Uterus (tissue), 4 donors: ENCODE results near the gene LRCOL1. TPM values are rescaled to one million over a fixed set of nuclear protein-coding genes. Genes with fewer than 3 reads are reported as not detected.

ENCODE experiments used
- DNase-seq, 2 donors: peaks; one replicate each; pipeline ENCODE4 v3.0.0-alpha.2; 2019 to 2020
- H3K27ac ChIP-seq, 2 donors: fragments of 200-600 bp; sonication (generic); 1 replicate in 1 of 2; 2 replicates in 1 of 2; pipeline ENCODE4 v1.5.1; 2016 to 2018
- H3K27me3 ChIP-seq, 2 donors: fragments of 200-600 bp; sonication (generic); one replicate each; pipeline ENCODE4 v1.5.1; 2018 to 2019; ENCODE audit warnings: control low read depth in 1 of 2
- H3K36me3 ChIP-seq, 2 donors: fragments of 200-600 bp; sonication (generic); one replicate each; pipeline ENCODE4 v1.5.1; 2019; ENCODE audit warnings: control low read depth in 1 of 2
- H3K4me1 ChIP-seq, 2 donors: fragments of 200-600 bp; sonication (generic); one replicate each; pipeline ENCODE4 v1.5.1; 2018 to 2019; ENCODE audit warnings: control low read depth in 1 of 2
- H3K4me3 ChIP-seq, 2 donors: fragments of 200-600 bp; sonication (generic); 1 replicate in 1 of 2; 2 replicates in 1 of 2; pipeline ENCODE4 v1.5.1; 2018 to 2019; ENCODE audit warnings: mild to moderate bottlenecking in 1 of 2
- H3K9me3 ChIP-seq, 2 donors: fragments of 200-600 bp; sonication (generic); one replicate each; pipeline ENCODE4 v1.5.1; 2019; ENCODE audit warnings: control low read depth in 1 of 2
- POLR2A ChIP-seq, 2 donors: fragments of 450-650 bp; IDR thresholded peaks; one replicate each; pipeline ENCODE4 v1.6.1; 2016; ENCODE audit warnings: antibody characterized with exemption in 2 of 2, mild to moderate bottlenecking in 1 of 2, moderate library complexity in 1 of 2
- intact Hi-C: fragments of 100-400 bp; cut with DNase I; formaldehyde crosslinking; loops from one replicate; pipeline ENCODE4 v1.15.1; 2023; ENCODE audit warnings: low total_unique reads
- total RNA-seq, 4 donors: library from RNA; depleted of rRNA in 3 of 4; stranded (reverse); fragments of >200 nt in 3 of 4; gene quantifications; one replicate each; pipeline versions ENCODE4 v1.1.0 to v1.2.4, GENCODE V29; 2014 to 2023
- TF ChIP-seq, protein P1 (sequence below), 4 experiments: fragments of 200-600 bp in 2 of 4; fragments of 450-650 bp in 2 of 4; sonication (generic) in 2 of 4; IDR thresholded peaks; one replicate each; pipeline ENCODE4 v1.5.1; 2016 to 2019; ENCODE audit warnings: antibody characterized with exemption in 4 of 4, mild to moderate bottlenecking in 2 of 4, moderate library complexity in 1 of 4
- donor health status: DM: yes; HTN: yes; CAD: no.

LRCOL1 gene
- total RNA-seq, 4 donors from 2014 or later: 0.79 to 7.1 (median 1.5) TPM; not detected in 1

DNA sequence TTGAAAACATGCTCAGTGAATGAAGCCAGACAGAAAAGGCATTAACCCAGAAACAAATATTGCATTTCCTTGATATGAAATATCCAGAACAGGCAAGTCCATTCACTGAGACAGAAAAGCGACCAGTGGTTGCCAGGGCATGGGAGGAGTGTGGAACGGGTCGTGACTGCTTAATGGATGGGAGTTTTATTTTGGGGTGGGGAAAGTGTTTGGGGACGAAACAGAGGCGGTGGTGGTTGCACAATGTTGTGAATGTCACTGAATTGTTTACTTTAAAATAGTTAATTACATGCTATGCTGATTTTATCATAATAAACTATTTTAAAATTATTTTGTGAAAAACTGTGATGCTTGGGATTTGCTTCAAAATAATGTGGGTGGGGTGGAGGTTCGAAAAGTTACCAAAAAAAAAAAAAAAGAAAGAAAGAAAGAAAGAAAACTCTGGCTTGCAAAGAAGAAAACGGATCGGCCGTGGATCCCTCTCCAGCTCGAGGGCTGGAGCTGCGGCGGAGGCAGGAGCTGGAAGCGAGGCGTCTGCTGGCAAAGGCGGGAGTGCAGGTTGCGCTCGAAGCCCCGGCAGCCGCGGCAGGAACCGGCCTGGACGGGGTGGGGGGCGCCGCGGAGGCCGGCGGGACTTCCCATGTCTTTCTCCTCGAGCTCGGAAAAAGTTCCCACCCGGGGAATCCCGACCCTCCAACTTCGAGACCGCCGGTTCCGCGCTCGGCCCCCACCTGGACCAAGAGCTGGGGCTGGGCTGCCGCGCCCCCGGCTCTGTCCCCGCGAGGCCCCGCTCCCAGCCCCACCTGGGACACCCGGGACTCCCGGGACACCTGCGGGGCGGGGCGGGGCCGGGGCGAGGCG, 7.7 kb upstream of the LRCOL1 start:
- Histone ChIP-seq H3K4me3 (no peak overlapping the region), H3K4me1 (peaks cover 4 to 12% of the 10 kb centered on the region in 2 donors), H3K27me3 (peaks cover 18 to 34% of the 10 kb centered on the region in 2 donors), H3K36me3 (no peaks in the 10 kb centered on the region), H3K27ac (no peak overlapping the region), H3K9me3 (peaks cover 0 to 22% of the 10 kb centered on the region in 2 donors)
- intact Hi-C loops: no loop called here
- TF ChIP-seq, protein P1, sequence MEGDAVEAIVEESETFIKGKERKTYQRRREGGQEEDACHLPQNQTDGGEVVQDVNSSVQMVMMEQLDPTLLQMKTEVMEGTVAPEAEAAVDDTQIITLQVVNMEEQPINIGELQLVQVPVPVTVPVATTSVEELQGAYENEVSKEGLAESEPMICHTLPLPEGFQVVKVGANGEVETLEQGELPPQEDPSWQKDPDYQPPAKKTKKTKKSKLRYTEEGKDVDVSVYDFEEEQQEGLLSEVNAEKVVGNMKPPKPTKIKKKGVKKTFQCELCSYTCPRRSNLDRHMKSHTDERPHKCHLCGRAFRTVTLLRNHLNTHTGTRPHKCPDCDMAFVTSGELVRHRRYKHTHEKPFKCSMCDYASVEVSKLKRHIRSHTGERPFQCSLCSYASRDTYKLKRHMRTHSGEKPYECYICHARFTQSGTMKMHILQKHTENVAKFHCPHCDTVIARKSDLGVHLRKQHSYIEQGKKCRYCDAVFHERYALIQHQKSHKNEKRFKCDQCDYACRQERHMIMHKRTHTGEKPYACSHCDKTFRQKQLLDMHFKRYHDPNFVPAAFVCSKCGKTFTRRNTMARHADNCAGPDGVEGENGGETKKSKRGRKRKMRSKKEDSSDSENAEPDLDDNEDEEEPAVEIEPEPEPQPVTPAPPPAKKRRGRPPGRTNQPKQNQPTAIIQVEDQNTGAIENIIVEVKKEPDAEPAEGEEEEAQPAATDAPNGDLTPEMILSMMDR (IDR thresholded peaks at IDR 0.05): no peak
- TF ChIP-seq POLR2A (IDR thresholded peaks at IDR 0.05): no peak
- no peak for DNase-seq

DNA sequence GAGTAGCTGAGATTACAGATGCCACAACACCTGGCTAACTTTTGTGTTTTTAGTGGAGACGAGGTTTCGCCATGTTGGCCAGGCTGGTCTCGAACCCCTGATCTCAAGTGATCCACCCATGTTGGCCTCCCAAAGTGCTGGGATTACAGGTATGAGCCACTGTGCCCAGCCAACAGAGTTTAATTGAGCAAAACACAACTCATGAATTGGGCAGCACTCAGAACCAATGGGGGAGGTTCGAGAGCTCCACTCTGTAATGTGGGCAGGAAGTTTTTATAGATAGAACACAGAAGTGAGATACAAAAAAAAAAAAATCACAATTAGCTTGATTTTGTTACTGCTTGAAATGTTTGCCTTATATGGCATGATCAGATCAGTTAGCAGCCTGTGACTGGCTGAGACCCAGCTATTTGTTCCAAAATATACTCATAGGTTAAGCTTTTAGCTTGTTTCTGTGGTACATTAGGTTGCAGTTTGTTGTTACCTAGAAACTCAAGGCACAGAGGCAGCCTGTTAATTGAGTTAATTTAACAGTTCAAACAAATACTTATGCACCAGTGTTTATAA, 6.8 kb upstream of the LRCOL1 start:
- Histone ChIP-seq H3K9me3 (peaks cover 0 to 22% of the 10 kb centered on the region in 2 donors), H3K27me3 (peaks cover 18 to 34% of the 10 kb centered on the region in 2 donors), H3K4me3 (no peak overlapping the region), H3K36me3 (no peaks in the 10 kb centered on the region), H3K4me1 (peaks cover 0 to 8% of the 10 kb centered on the region in 2 donors), H3K27ac (no peak overlapping the region)
- TF ChIP-seq, protein P1 (IDR thresholded peaks at IDR 0.05): no peak
- TF ChIP-seq POLR2A (IDR thresholded peaks at IDR 0.05): no peak
- DNase-seq: no peak
- intact Hi-C loops: no loop called here

DNA sequence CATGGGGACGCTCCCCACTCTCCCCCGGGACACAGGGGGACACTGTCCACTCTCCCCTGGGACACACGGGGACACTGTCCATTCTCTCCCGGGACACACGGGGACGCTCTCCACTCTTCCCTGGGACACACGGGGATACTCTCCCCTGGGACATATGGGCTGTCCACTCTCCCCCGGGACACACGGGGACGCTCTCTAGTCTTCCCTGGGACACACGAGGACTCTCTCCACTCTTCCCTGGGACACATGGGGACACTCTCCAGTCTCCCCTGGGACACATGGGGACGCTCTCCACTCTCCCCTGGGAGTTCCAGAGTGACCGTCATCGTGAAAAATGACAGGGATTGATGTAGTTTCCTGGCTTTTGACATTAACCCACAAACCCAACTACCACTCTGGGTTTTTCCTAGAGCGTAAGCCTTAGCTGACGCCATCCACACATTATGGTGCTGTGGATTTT, 5.2 kb upstream of the LRCOL1 start:
- intact Hi-C loops: no loop called here
- H3K36me3 ChIP-seq: no peaks in the 10 kb centered on the region
- no peak for DNase-seq
- H3K9me3 ChIP-seq: peaks cover 0 to 22% of the 10 kb centered on the region in 2 donors
- peaks cover 18 to 34% of the 10 kb centered on the region in 2 donors for H3K27me3 ChIP-seq
- H3K4me1 ChIP-seq: peaks cover 0 to 11% of the 10 kb centered on the region in 2 donors
- TF ChIP-seq, protein P1 (IDR thresholded peaks at IDR 0.05): no peak
- no peak for TF ChIP-seq POLR2A (IDR thresholded peaks at IDR 0.05)
- no peak overlapping the region for H3K27ac ChIP-seq
- no peak overlapping the region for H3K4me3 ChIP-seq

DNA sequence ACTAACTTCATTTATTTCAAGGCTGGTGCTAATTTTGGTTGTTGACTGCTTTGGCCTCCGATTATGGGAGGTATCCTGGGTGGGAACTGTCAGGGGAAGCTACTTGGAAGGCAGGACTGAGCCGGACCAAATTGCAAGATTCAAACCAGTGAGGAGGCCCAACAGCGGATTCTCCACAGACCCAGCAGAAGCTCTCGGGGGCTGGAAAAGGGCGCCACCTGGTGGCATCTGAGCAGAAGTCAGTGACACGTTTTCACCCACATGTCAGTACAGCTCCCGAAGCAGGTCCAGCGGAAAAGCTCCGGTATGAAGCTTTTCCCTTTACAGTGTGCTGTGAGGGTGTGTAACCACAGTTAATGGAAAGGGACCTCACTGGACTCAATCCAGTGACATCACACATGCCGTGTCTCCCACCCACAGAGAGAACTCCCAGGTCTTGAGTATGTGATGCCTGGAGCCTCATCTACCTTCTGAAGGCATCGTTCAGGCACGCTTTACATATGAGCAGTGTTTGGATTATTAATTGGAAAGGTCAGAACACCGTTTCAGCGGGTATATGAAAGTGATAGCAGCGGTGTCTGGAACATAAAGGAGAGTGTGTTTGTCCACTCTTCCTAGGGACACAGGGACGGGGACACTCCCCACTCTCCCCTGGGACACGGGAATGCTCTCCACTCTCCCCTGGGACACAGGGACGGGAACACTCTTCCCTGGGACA, 4.6 kb upstream of the LRCOL1 start:
- Histone ChIP-seq H3K9me3 (peaks cover 0 to 22% of the 10 kb centered on the region in 2 donors), H3K36me3 (no peaks in the 10 kb centered on the region), H3K4me3 (no peak overlapping the region), H3K4me1 (peaks cover 0 to 13% of the 10 kb centered on the region in 2 donors), H3K27me3 (peaks cover 18 to 34% of the 10 kb centered on the region in 2 donors), H3K27ac (no peak overlapping the region)
- no peak for TF ChIP-seq POLR2A (IDR thresholded peaks at IDR 0.05)
- TF ChIP-seq, protein P1 (IDR thresholded peaks at IDR 0.05): peak; percentile 62 to 85 (median 80)
- DNase-seq: peak; percentile 57 to 73
- intact Hi-C loops: no loop called here
